Measurements from ENCODE around the gene EEF1AKMT1. TPM values are rescaled to one million over a fixed set of nuclear protein-coding genes. Genes with fewer than 3 reads are reported as not detected.

EEF1AKMT1 gene
- total RNA-seq, 2 experiments from 2014 or later, result 18.7 to 19.6 TPM

DNA sequence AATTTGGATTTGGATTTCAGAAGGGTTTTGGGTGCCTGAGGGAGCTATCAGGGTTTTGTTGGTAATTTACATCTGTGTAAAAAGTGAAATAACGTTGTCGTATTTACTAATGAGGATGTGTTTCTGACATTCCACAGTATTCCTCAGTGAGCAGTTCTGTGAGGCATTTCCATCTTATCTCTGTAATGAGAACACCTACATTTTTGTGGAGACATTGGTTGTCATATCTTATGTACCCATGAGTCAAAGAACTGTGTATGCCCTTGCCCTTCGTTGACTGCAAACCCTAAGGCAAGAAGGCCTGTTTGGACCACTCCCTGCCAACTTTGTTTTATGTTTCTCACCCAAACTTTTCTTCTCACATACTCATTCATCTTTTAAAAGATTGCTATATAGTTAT is 84.5 kb downstream of the EEF1AKMT1 start:
- CTCF ChIA-PET, result no interaction called here
- no peak overlapping the region for H3K27ac Mint-ChIP-seq
- POLR2A ChIA-PET, result interaction anchor here (0.6 kb wide), 1 partner anchor 328 kb away, joined by 5 read pairs; no protein-coding TSS in a partner anchor
- ATAC-seq (no peak), DNase-seq (no peak)
- H3K4me1 Mint-ChIP-seq (ENCODE audit: low read depth), result no peaks in the 10 kb centered on the region
- no peaks in the 10 kb centered on the region for H3K27me3 Mint-ChIP-seq
- no peaks in the 10 kb centered on the region for H3K9me3 Mint-ChIP-seq
- intact Hi-C loops (cut with micrococcal nuclease), result no loop called here
- no peaks in the 10 kb centered on the region for H3K36me3 Mint-ChIP-seq (ENCODE audit: low read depth)
- TF ChIP-seq, protein P1, sequence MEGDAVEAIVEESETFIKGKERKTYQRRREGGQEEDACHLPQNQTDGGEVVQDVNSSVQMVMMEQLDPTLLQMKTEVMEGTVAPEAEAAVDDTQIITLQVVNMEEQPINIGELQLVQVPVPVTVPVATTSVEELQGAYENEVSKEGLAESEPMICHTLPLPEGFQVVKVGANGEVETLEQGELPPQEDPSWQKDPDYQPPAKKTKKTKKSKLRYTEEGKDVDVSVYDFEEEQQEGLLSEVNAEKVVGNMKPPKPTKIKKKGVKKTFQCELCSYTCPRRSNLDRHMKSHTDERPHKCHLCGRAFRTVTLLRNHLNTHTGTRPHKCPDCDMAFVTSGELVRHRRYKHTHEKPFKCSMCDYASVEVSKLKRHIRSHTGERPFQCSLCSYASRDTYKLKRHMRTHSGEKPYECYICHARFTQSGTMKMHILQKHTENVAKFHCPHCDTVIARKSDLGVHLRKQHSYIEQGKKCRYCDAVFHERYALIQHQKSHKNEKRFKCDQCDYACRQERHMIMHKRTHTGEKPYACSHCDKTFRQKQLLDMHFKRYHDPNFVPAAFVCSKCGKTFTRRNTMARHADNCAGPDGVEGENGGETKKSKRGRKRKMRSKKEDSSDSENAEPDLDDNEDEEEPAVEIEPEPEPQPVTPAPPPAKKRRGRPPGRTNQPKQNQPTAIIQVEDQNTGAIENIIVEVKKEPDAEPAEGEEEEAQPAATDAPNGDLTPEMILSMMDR (IDR thresholded peaks at IDR 0.05), result no peak
- no peak overlapping the region for H3K4me3 Mint-ChIP-seq

GRCh38 chr13:20686863-20687579 is 86.7 kb downstream of the EEF1AKMT1 start:
- DNase-seq, result no peak
- CTCF ChIA-PET, result interaction anchor here (1.4 kb wide), 1 partner anchor 9 kb away, joined by 3 read pairs; no protein-coding TSS in a partner anchor
- ATAC-seq, result no peak
- Mint-ChIP-seq H3K4me1 (ENCODE audit: low read depth) (no peaks in the 10 kb centered on the region), H3K4me3 (no peak overlapping the region), H3K9me3 (no peaks in the 10 kb centered on the region), H3K27me3 (no peaks in the 10 kb centered on the region), H3K27ac (no peak overlapping the region), H3K36me3 (ENCODE audit: low read depth) (no peaks in the 10 kb centered on the region)
- POLR2A ChIA-PET, result interaction anchor here (1.0 kb wide), 1 partner anchor 130 kb away, joined by 3 read pairs; no protein-coding TSS in a partner anchor
- intact Hi-C loops (cut with micrococcal nuclease), result no loop called here
- TF ChIP-seq, protein P1 (IDR thresholded peaks at IDR 0.05), result no peak

DNA sequence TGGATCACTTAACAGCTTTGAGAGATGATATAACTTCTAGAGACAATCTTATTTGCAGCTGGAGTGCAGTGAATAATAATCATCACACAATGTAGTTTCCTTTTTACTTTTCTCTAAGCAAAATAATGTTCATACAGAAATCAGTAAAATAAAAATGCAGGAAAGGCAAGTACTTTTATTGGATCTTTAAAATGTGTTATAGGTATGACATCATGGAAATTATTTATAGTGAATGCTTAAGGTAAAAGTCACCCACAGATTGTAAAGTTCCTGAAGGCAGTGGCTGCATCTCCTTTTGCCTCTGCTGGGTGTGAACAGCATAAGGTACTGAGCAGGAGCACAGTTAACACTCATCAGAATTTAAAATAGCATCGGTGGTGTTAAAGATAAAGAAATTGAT is 87.6 kb downstream of the EEF1AKMT1 start:
- POLR2A ChIA-PET, result no interaction called here
- H3K4me1 Mint-ChIP-seq (ENCODE audit: low read depth), result no peaks in the 10 kb centered on the region
- no peak overlapping the region for H3K27ac Mint-ChIP-seq
- CTCF ChIA-PET, result no interaction called here
- H3K9me3 Mint-ChIP-seq, result no peaks in the 10 kb centered on the region
- no peak overlapping the region for H3K4me3 Mint-ChIP-seq
- no peak for DNase-seq
- ATAC-seq, result no peak
- H3K36me3 Mint-ChIP-seq (ENCODE audit: low read depth), result no peaks in the 10 kb centered on the region
- TF ChIP-seq, protein P1 (IDR thresholded peaks at IDR 0.05), result no peak
- intact Hi-C loops (cut with micrococcal nuclease), result no loop called here
- no peaks in the 10 kb centered on the region for H3K27me3 Mint-ChIP-seq

GRCh38 chr13:20685092-20685491 is 88.7 kb downstream of the EEF1AKMT1 start:
- Mint-ChIP-seq H3K4me1 (ENCODE audit: low read depth) (no peaks in the 10 kb centered on the region), H3K27me3 (no peaks in the 10 kb centered on the region), H3K4me3 (no peak overlapping the region), H3K27ac (no peak overlapping the region), H3K9me3 (no peaks in the 10 kb centered on the region), H3K36me3 (ENCODE audit: low read depth) (no peaks in the 10 kb centered on the region)
- ATAC-seq (no peak), DNase-seq (no peak)
- CTCF ChIA-PET, result no interaction called here
- TF ChIP-seq, protein P1 (IDR thresholded peaks at IDR 0.05), result no peak
- intact Hi-C loops (cut with micrococcal nuclease), result no loop called here
- POLR2A ChIA-PET, result no interaction called here

- intact Hi-C loops (cut with micrococcal nuclease), result no loop called here
- DNase-seq, result no peak
- no peaks in the 10 kb centered on the region for H3K4me1 Mint-ChIP-seq (ENCODE audit: low read depth)
- no peaks in the 10 kb centered on the region for H3K9me3 Mint-ChIP-seq
- no peaks in the 10 kb centered on the region for H3K27me3 Mint-ChIP-seq
- ATAC-seq, result no peak
- CTCF ChIA-PET, result no interaction called here
- H3K4me3 Mint-ChIP-seq, result no peak overlapping the region
- TF ChIP-seq, protein P1 (IDR thresholded peaks at IDR 0.05), result no peak
- POLR2A ChIA-PET, result no interaction called here
- H3K27ac Mint-ChIP-seq, result no peak overlapping the region
- H3K36me3 Mint-ChIP-seq (ENCODE audit: low read depth), result no peaks in the 10 kb centered on the region
These were observed 89.2 kb downstream of the EEF1AKMT1 start for GRCh38 chr13:20684546-20684945.

Data from activated CD8-positive, alpha-beta T cell treated with anti-CD3 and anti-CD28 coated beads for 36 hours (primary cell).